HCT116 (cell line): Measurements from ENCODE around the gene CNPY1.

Experiments
- ATF3 ChIP-seq: IDR thresholded peaks from 2 replicates; pipeline ENCODE4 v1.6.1; 2012
- CEBPB ChIP-seq: IDR thresholded peaks from 2 replicates; pipeline ENCODE4 v1.6.1; 2012; ENCODE audit warnings: low read depth
- CTCF ChIP-seq, 3 experiments: fragments of 200-600 bp in 1 of 3; sonication (generic) in 1 of 3; IDR thresholded peaks in 2 of 3; conservative IDR thresholded peaks in 1 of 3; 2 replicates each; pipeline ENCODE4 v1.5.1; 2012 to 2017; ENCODE audit warnings: low read depth in 2 of 3, low read length in 2 of 3, antibody characterized with exemption in 1 of 3, borderline replicate concordance in 1 of 3, control low read depth in 1 of 3, mild to moderate bottlenecking in 1 of 3, mixed read lengths in 1 of 3, mixed run types in 1 of 3, moderate library complexity in 1 of 3; ENCODE audit not compliant: insufficient read depth in 1 of 3
- POLR2AphosphoS5 ChIP-seq: IDR thresholded peaks from 2 replicates; pipeline ENCODE4 v1.6.1; 2011; ENCODE audit warnings: mild to moderate bottlenecking, low read depth, low read length, moderate library complexity
- RAD21 ChIP-seq: IDR thresholded peaks from 2 replicates; pipeline ENCODE4 v1.6.1; 2012; ENCODE audit warnings: low read depth, mild to moderate bottlenecking
- SRF ChIP-seq: IDR thresholded peaks from 2 replicates; pipeline ENCODE4 v1.6.1; 2012; ENCODE audit warnings: low read depth

DNA sequence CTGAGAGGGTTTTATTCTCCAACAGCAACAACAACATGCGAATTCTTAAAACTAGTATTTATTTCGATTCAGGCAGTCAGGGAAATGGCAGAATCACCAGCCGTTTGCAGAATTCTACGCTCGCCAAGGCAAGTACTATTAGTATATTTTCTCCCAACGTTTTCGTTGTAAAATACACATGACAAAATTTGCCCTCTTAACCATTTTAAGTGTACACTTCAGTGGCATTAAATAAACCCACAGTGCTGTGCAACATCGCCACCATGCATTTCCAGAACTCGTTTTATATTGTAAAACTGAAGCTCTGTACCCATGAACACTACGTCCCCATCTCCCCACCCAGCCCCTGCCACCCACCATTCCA is 77.6 kb downstream of the CNPY1 start:
- TF ChIP-seq RAD21, result no peak
- no peak for TF ChIP-seq CEBPB
- no peak for TF ChIP-seq CTCF (IDR thresholded peaks at IDR 0.05 in 2 of 3, conservative IDR thresholded peaks at IDR 0.05 in 1 of 3; ENCODE audit: borderline replicate concordance in 1 of 3, insufficient read depth in 1 of 3, low read depth in 2 of 3, low read length in 2 of 3)
- TF ChIP-seq SRF, result no peak
- TF ChIP-seq ATF3, result no peak
- no peak for TF ChIP-seq POLR2AphosphoS5
